Calu3 (cell line): ENCODE measurements around the gene GRID2. TPM values are rescaled to one million over a fixed set of nuclear protein-coding genes. Genes with fewer than 3 reads are reported as not detected.

Source experiments
- BruUV-seq: library from RNA; stranded (reverse); fragments of 400-500 nt; replicated peaks from 2 replicates; lab custom pipeline; 2021; lab: Mats Ljungman, UMichigan
- CTCF ChIA-PET: fragments of 300-600 bp; sonication (Branson Sonifier 250); formaldehyde crosslinking; loops from one replicate; lab custom pipeline; 2022; ENCODE audit warnings: antibody characterized with exemption; lab: Charles Lee
- DNase-seq: peaks from one replicate; pipeline ENCODE4 v3.0.0; 2022
- H3K27ac Mint-ChIP-seq: one replicate; pipeline ENCODE4 v1.8.0; 2022; ENCODE audit warnings: mixed read lengths; ENCODE audit not compliant: unreplicated experiment
- H3K27me3 Mint-ChIP-seq: one replicate; pipeline ENCODE4 v1.8.0; 2022; ENCODE audit warnings: mixed read lengths; ENCODE audit not compliant: unreplicated experiment
- H3K36me3 Mint-ChIP-seq: one replicate; pipeline ENCODE4 v1.8.0; 2022; ENCODE audit warnings: mild to moderate bottlenecking, moderate library complexity, mixed read lengths; ENCODE audit not compliant: insufficient read depth, unreplicated experiment
- H3K4me1 Mint-ChIP-seq: one replicate; pipeline ENCODE4 v1.8.0; 2022; ENCODE audit warnings: mild to moderate bottlenecking, low read depth, mixed read lengths; ENCODE audit not compliant: unreplicated experiment
- H3K4me3 Mint-ChIP-seq: one replicate; pipeline ENCODE4 v1.8.0; 2022; ENCODE audit warnings: mild to moderate bottlenecking, low read depth, moderate library complexity, mixed read lengths; ENCODE audit not compliant: unreplicated experiment
- H3K9me3 Mint-ChIP-seq: one replicate; pipeline ENCODE4 v1.8.0; 2022; ENCODE audit warnings: low read depth, mixed read lengths; ENCODE audit not compliant: unreplicated experiment
- intact Hi-C: fragments of 100-400 bp; cut with micrococcal nuclease; formaldehyde crosslinking; loops from one replicate; pipeline ENCODE4 v1.10.0; 2022; ENCODE audit not compliant: unreplicated experiment
- total RNA-seq: library from RNA; stranded (reverse); gene quantifications from 2 replicates; pipeline ENCODE4 v1.2.3, GENCODE V29; 2022
- TF ChIP-seq, protein P1 (sequence below): fragments of 200-600 bp; IDR thresholded peaks from one replicate; pipeline ENCODE4 v1.8.0; 2022; ENCODE audit warnings: antibody characterized with exemption; ENCODE audit not compliant: unreplicated experiment

GRID2 gene
- total RNA-seq, 1 experiment from 2014 or later, result not detected

DNA sequence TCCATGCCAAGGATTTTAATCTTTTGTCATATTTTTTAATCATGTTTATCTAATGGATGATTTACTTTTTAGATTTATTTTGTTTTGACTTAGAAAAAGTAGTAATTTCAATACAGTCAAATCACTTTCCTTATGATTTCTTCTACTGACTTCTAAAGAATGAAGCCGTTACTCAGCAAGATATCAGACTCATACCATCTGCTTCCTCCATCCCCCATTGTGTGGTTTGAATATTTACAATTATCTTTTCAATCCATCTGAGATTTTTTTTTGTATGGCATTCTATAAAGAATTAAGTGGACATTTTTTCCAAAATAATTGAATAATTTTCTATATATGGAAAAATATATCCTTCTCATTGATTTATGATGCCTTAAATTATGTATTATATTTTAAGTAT is 959.4 kb downstream of the GRID2 start:
- no peaks in the 10 kb centered on the region for H3K36me3 Mint-ChIP-seq
- intact Hi-C loops, result no loop called here
- TF ChIP-seq, protein P1, sequence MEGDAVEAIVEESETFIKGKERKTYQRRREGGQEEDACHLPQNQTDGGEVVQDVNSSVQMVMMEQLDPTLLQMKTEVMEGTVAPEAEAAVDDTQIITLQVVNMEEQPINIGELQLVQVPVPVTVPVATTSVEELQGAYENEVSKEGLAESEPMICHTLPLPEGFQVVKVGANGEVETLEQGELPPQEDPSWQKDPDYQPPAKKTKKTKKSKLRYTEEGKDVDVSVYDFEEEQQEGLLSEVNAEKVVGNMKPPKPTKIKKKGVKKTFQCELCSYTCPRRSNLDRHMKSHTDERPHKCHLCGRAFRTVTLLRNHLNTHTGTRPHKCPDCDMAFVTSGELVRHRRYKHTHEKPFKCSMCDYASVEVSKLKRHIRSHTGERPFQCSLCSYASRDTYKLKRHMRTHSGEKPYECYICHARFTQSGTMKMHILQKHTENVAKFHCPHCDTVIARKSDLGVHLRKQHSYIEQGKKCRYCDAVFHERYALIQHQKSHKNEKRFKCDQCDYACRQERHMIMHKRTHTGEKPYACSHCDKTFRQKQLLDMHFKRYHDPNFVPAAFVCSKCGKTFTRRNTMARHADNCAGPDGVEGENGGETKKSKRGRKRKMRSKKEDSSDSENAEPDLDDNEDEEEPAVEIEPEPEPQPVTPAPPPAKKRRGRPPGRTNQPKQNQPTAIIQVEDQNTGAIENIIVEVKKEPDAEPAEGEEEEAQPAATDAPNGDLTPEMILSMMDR, result no peak
- no peaks in the 10 kb centered on the region for H3K27me3 Mint-ChIP-seq
- no peak for DNase-seq
- H3K27ac Mint-ChIP-seq, result no peak overlapping the region
- CTCF ChIA-PET, result no interaction called here
- BruUV-seq, result no TSS peak
- H3K9me3 Mint-ChIP-seq, result no peaks in the 10 kb centered on the region
- H3K4me3 Mint-ChIP-seq, result no peak overlapping the region
- H3K4me1 Mint-ChIP-seq, result no peaks in the 10 kb centered on the region

- Mint-ChIP-seq H3K27ac (no peak overlapping the region), H3K27me3 (no peaks in the 10 kb centered on the region), H3K9me3 (no peaks in the 10 kb centered on the region), H3K4me1 (no peaks in the 10 kb centered on the region), H3K36me3 (no peaks in the 10 kb centered on the region), H3K4me3 (no peak overlapping the region)
- TF ChIP-seq, protein P1, result no peak
- DNase-seq, result no peak
- CTCF ChIA-PET, result no interaction called here
- no TSS peak for BruUV-seq
- intact Hi-C loops, result no loop called here
Measured at GRCh38 chr4:93267747-93268146, 964.0 kb downstream of the GRID2 start.

- no peak overlapping the region for H3K4me3 Mint-ChIP-seq
- H3K9me3 Mint-ChIP-seq, result peaks cover 2% of the 10 kb centered on the region
- no peaks in the 10 kb centered on the region for H3K4me1 Mint-ChIP-seq
- H3K27ac Mint-ChIP-seq, result no peak overlapping the region
- no TSS peak for BruUV-seq
- H3K36me3 Mint-ChIP-seq, result no peaks in the 10 kb centered on the region
- H3K27me3 Mint-ChIP-seq, result no peaks in the 10 kb centered on the region
- no peak for DNase-seq
- intact Hi-C loops, result no loop called here
- TF ChIP-seq, protein P1, result no peak
- CTCF ChIA-PET, result no interaction called here
Measured at GRCh38 chr4:93285346-93285745, 981.6 kb downstream of the GRID2 start.

- Mint-ChIP-seq H3K4me3 (no peak overlapping the region), H3K27me3 (no peaks in the 10 kb centered on the region), H3K36me3 (no peaks in the 10 kb centered on the region), H3K9me3 (no peaks in the 10 kb centered on the region), H3K27ac (no peak overlapping the region), H3K4me1 (no peaks in the 10 kb centered on the region)
- no TSS peak for BruUV-seq
- TF ChIP-seq, protein P1, result no peak
- CTCF ChIA-PET, result no interaction called here
- intact Hi-C loops, result no loop called here
- no peak for DNase-seq
Measured at GRCh38 chr4:93289241-93289640, 985.5 kb downstream of the GRID2 start.
